GM12878 (cell line): ENCODE results near the gene POMZP3. TPM values are rescaled to one million over a fixed set of nuclear protein-coding genes. Genes with fewer than 3 reads are reported as not detected.
"Not testable (repeated sequence)": the region's sequence is repeated elsewhere in the genome, so short reads cannot be mapped to it uniquely, and the experiment has no call there.

Experiments
- ATAC-seq: fragments of 200-7000 bp; cut with Tn5 transposase; 3 replicates; pipeline ENCODE4 v1.9.1; 2020; ENCODE audit warnings: mild to moderate bottlenecking, moderate library complexity
- BruUV-seq: library from RNA; stranded (reverse); fragments of 400-500 nt; replicated peaks from 2 replicates; lab custom pipeline; 2021; lab: Mats Ljungman, UMichigan
- CTCF ChIA-PET: fragments of 300-600 bp; sonication (Branson Sonifier 250); formaldehyde crosslinking; extraction: SDS; loops from one replicate; lab custom pipeline; 2021; ENCODE audit warnings: inconsistent platforms; lab: Yijun Ruan, JAX
- POLR2A ChIA-PET: fragments of 350-600 bp; formaldehyde crosslinking; extraction: SDS; loops from one replicate; lab custom pipeline; 2021; ENCODE audit warnings: inconsistent platforms; lab: Charles Lee
- RAD21 ChIA-PET: fragments of 300-600 bp; sonication (Branson Sonifier 250); formaldehyde crosslinking; loops from one replicate; lab custom pipeline; 2023; ENCODE audit warnings: antibody characterized with exemption; ENCODE audit not compliant: unreplicated experiment; lab: Charles Lee
- SMC1A ChIA-PET: fragments of 300-600 bp; sonication (Branson Sonifier 250); formaldehyde crosslinking; loops from one replicate; lab custom pipeline; 2023; ENCODE audit not compliant: unreplicated experiment, uncharacterized antibody; lab: Charles Lee
- DNase-seq: peaks from one replicate; pipeline ENCODE4 v3.0.0-alpha.2; 2011; ENCODE audit warnings: low read depth, low spot score
- FAIRE-seq: peaks from 3 replicates; lab custom pipeline; 2011; peaks lifted over from hg19 to GRCh38; lab: Jason Lieb, UNC
- H2AFZ ChIP-seq: 2 replicates; pipeline ENCODE4 v1.6.0; 2011; ENCODE audit warnings: low read depth, low read length, control low read depth; ENCODE audit not compliant: control insufficient read depth
- H3K27ac ChIP-seq: 2 replicates; pipeline ENCODE4 v1.5.1; 2011; ENCODE audit warnings: control low read depth; ENCODE audit not compliant: control insufficient read depth, insufficient read depth
- H3K27me3 ChIP-seq, 2 experiments: replicated peaks in 1 of 2; 2 replicates each; pipeline versions ENCODE4 v1.6.0 to v1.6.1; 2011; ENCODE audit warnings: low read length in 1 of 2; ENCODE audit not compliant: control insufficient read depth in 2 of 2, insufficient read depth in 2 of 2
- H3K36me3 ChIP-seq, 2 experiments: 2 replicates each; pipeline ENCODE4 v1.5.1; 2011; ENCODE audit warnings: low read length in 1 of 2; ENCODE audit not compliant: control insufficient read depth in 2 of 2, insufficient read depth in 2 of 2
- H3K4me1 ChIP-seq: 2 replicates; pipeline ENCODE4 v1.6.1; 2011; ENCODE audit warnings: mild to moderate bottlenecking, low read length, moderate library complexity, mixed read lengths; ENCODE audit not compliant: control insufficient read depth, insufficient read depth
- H3K4me2 ChIP-seq: 2 replicates; pipeline ENCODE4 v1.6.0; 2011; ENCODE audit warnings: control low read depth; ENCODE audit not compliant: control insufficient read depth, insufficient read depth
- H3K4me3 ChIP-seq: fragments of 200-600 bp; sonication (generic); 2 replicates; pipeline ENCODE4 v1.5.1; 2016
- H3K79me2 ChIP-seq: 2 replicates; pipeline ENCODE4 v1.6.0; 2011; ENCODE audit warnings: low read length; ENCODE audit not compliant: control insufficient read depth, insufficient read depth
- H3K9ac ChIP-seq: 2 replicates; pipeline ENCODE4 v1.8.0; 2011; ENCODE audit warnings: low read length, control low read depth, mixed read lengths; ENCODE audit not compliant: control insufficient read depth, insufficient read depth
- H3K9me3 ChIP-seq: replicated peaks from 3 replicates; pipeline ENCODE4 v1.5.1; 2011; ENCODE audit warnings: mild to moderate bottlenecking, low read length; ENCODE audit not compliant: control insufficient read depth, insufficient read depth
- H4K20me1 ChIP-seq: 2 replicates; pipeline ENCODE4 v1.6.0; 2011; ENCODE audit not compliant: control insufficient read depth, insufficient read depth
- CREB1 ChIP-seq: IDR thresholded peaks from 2 replicates; pipeline ENCODE4 v1.6.1; 2012; ENCODE audit warnings: low read depth, mild to moderate bottlenecking, inconsistent platforms
- RAD21 ChIP-seq: IDR thresholded peaks from 2 replicates; pipeline ENCODE4 v1.6.1; 2011; ENCODE audit warnings: mild to moderate bottlenecking, low read depth, low read length, moderate library complexity; ENCODE audit not compliant: insufficient read depth
- SMC3 ChIP-seq: IDR thresholded peaks from 2 replicates; pipeline ENCODE4 v1.6.1; 2011; ENCODE audit warnings: low read length, improper control_type of control experiment, borderline replicate concordance
- WGBS: methylation state at CpG from one replicate; pipeline ENCODE4 v1.1.6; 2016; ENCODE audit warnings: low lambda C conversion rate; ENCODE audit not compliant: insufficient replicate concordance, insufficient coverage; ENCODE audit errors: missing lambda C conversion rate; 5-methylcytosine and 5-hydroxymethylcytosine counted together
- in situ Hi-C: fragments of 300-500 bp; cut with MboI; formaldehyde crosslinking; loops from 9 replicates; pipeline ENCODE4 v1.14.3; 2018; ENCODE audit warnings: mixed read lengths
- intact Hi-C: fragments of 100-400 bp; cut with micrococcal nuclease; formaldehyde crosslinking; loops from one replicate; pipeline ENCODE4 v1.14.2; 2022; ENCODE audit not compliant: unreplicated experiment
- polyA plus RNA-seq, 11 experiments: library from polyadenylated mRNA; depleted of rRNA in 4 of 11; unstranded in 6 of 11; stranded (reverse) in 5 of 11; fragments of >200 nt; fragmentation: Nextera tagmentation in 4 of 11; fragmentation: Illumina TruSeq in 1 of 11; extraction: Ambion mirVana in 4 of 11; extraction: Trizol in 1 of 11; gene quantifications; 1 replicate in 1 of 11; 2 replicates in 10 of 11; pipeline versions ENCODE4 v1.2.1 to v1.2.3, GENCODE V29; 2011 to 2016; ENCODE audit warnings: inconsistent platforms in 2 of 11, missing spikeins in 2 of 11, low read depth in 1 of 11
- total RNA-seq, 4 experiments: library from RNA; depleted of rRNA in 3 of 4; stranded (reverse); fragments of >200 nt in 3 of 4; fragmentation: Illumina TruSeq in 1 of 4; extraction: Trizol in 1 of 4; gene quantifications; 2 replicates each; pipeline versions ENCODE4 v1.2.1 to v1.2.3, GENCODE V29; 2013 to 2021
- TF ChIP-seq, protein P1 (sequence below), 3 experiments: IDR thresholded peaks in 2 of 3; conservative IDR thresholded peaks in 1 of 3; 2 replicates each; pipeline ENCODE4 v1.5.1; 2011; ENCODE audit warnings: low read depth in 3 of 3, low read length in 3 of 3, mild to moderate bottlenecking in 3 of 3, control low read depth in 2 of 3, moderate library complexity in 2 of 3, inconsistent platforms in 1 of 3, mixed read lengths in 1 of 3; ENCODE audit not compliant: control insufficient read depth in 2 of 3, insufficient read depth in 1 of 3; ENCODE audit errors: extremely low read depth in 1 of 3

Gene POMZP3
- total and polyA plus RNA-seq, 10 of the 15 experiments (the other 5 are each of a cell fraction or from before 2014, with no cell fraction given), result 2.4 to 12.6 (median 5.1) TPM

DNA sequence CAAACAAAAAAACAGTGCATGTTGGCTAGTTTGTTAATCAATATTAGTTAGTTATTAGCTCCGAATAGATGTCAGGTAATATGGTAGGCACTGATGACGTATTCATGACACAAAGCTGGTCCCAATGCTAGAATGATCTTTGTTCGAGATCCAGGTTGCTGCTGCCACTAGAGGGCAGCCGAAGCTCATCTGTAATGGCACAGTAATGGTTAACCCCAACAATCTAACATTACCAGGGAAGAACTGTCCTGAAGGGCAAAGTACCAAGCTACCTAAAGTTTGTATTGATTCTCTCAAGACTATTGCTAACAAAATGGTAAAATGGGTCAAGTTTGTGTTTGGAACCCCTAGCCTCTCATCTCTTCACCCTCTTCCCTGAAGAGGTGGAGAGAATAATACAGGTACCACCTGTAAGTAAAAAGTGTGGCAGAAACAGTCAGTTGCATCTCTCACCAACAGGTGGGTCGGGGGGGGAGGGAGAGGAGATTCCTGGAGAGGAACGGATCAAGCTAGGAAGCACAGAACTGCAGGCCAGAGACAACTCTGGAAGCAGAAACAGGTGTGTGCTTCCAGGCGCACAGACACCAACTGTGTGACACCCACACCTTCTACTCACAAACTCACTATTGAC lies 10.1 kb upstream of the POMZP3 start:
- ChIA-PET CTCF (interaction anchor here (1.5 kb wide), 1 partner anchor 610 kb away, joined by 4 read pairs; no protein-coding TSS in a partner anchor), RAD21 (interaction anchor here (0.6 kb wide), 1 partner anchor 927 kb away, joined by 3 read pairs; no protein-coding TSS in a partner anchor)
- H3K36me3 ChIP-seq, intact Hi-C loops, DNase-seq, H3K9me3 ChIP-seq, BruUV-seq, H3K79me2 ChIP-seq, H3K4me3 ChIP-seq, H2AFZ ChIP-seq, in situ Hi-C loops, H3K4me2 ChIP-seq, H3K9ac ChIP-seq, H3K4me1 ChIP-seq, POLR2A ChIA-PET, H4K20me1 ChIP-seq, H3K27ac ChIP-seq, H3K27me3 ChIP-seq, SMC1A ChIA-PET: not testable (repeated sequence)
- peak; percentile 26; the same call in 1 of the 2 replicates for TF ChIP-seq SMC3
- 0 out of 2 replicates have a peak, but pooled peaks have one; percentile 23 for TF ChIP-seq CREB1
- peak; percentile 25; the same call in 1 of the 2 replicates for TF ChIP-seq RAD21
- TF ChIP-seq, protein P1, sequence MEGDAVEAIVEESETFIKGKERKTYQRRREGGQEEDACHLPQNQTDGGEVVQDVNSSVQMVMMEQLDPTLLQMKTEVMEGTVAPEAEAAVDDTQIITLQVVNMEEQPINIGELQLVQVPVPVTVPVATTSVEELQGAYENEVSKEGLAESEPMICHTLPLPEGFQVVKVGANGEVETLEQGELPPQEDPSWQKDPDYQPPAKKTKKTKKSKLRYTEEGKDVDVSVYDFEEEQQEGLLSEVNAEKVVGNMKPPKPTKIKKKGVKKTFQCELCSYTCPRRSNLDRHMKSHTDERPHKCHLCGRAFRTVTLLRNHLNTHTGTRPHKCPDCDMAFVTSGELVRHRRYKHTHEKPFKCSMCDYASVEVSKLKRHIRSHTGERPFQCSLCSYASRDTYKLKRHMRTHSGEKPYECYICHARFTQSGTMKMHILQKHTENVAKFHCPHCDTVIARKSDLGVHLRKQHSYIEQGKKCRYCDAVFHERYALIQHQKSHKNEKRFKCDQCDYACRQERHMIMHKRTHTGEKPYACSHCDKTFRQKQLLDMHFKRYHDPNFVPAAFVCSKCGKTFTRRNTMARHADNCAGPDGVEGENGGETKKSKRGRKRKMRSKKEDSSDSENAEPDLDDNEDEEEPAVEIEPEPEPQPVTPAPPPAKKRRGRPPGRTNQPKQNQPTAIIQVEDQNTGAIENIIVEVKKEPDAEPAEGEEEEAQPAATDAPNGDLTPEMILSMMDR (IDR thresholded peaks at IDR 0.05 in 2 of 3, conservative IDR thresholded peaks at IDR 0.05 in 1 of 3; ENCODE audit: control insufficient read depth in 2 of 3, extremely low read depth in 1 of 3, insufficient read depth in 1 of 3, low read depth in 3 of 3, low read length in 3 of 3), result peak; percentile 10 to 35 (median 21); a peak in 4 of 6 replicates
- FAIRE-seq (peak; percentile 49), ATAC-seq (peak; percentile 98)
- 18% methylated on average over 6 of the region's 7 CpGs for WGBS

DNA sequence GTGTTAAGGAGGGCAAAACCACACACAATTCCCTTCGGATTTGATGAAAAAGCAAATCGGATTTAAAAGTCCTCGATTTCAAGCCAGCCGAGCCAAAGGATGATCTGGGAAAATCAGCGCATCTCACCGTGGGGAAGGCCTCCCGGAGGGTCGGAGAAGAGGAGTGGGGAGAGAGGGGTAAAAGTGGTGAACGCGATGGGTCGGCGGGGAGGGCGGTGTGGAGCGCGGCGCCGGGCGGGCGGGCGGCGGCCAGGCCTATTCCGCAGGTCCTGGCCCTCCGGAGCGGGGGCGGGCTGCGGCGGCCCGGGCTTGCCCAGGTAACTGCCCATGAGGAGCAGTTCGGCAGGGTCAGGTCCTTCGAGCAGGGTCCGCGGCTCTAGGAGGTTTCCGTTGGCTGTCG lies 498 bp downstream of the POMZP3 start:
- intact Hi-C loops, H2AFZ ChIP-seq: not testable (repeated sequence)
- peak overlapping the region; percentile 86 for H3K4me3 ChIP-seq

DNA sequence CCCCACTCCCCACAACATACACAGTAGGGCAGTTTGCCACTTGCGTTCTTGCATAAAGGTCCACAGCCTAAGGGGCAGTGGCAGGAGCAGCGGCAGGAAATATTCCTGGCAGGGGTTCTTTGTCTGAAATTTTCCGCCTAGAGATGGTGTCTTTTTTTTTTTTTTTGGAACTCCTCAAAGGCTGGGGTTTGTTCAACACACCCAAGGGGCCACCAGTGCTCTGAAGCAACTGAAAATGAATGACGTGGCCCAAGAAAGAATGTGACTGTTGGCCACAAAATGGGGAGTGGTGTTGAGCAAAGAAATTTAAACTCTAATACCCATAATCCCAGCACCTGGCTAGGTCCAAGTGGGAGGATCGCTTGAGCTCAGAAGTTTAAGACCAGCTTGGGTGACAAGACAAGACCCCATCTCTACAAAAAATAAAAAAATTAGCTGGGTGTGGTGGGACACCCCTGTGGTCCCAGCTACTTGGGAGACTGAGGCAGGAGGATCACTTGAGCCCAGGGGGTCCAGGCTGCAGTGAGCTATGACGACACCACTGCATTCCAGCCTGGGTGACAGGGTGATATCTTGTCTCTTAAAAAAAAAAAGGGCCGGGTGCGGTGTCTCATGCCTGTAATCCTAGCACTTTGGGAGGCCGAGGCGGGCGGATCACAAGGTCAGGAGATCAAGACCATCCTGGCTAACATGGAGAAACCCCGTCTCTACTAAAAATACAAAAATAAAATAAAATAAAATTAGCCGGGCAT lies 7.5 kb downstream of the POMZP3 start:
- POLR2A ChIA-PET, BruUV-seq, RAD21 ChIA-PET, H3K4me1 ChIP-seq, H3K27ac ChIP-seq, H4K20me1 ChIP-seq, H3K4me2 ChIP-seq, intact Hi-C loops, H3K4me3 ChIP-seq, in situ Hi-C loops, H3K36me3 ChIP-seq, ATAC-seq, SMC1A ChIA-PET, H3K79me2 ChIP-seq, H2AFZ ChIP-seq, H3K9ac ChIP-seq, CTCF ChIA-PET, H3K27me3 ChIP-seq, DNase-seq, FAIRE-seq, H3K9me3 ChIP-seq: not testable (repeated sequence)
- no CpG with 5 or more reads among the region's 13 CpGs for WGBS

More for the DNA sequence above, 498 bp downstream of the POMZP3 start:
- BruUV-seq, H3K27ac ChIP-seq, H3K27me3 ChIP-seq, H4K20me1 ChIP-seq, SMC1A ChIA-PET, DNase-seq, POLR2A ChIA-PET, H3K9me3 ChIP-seq, RAD21 ChIA-PET, FAIRE-seq, H3K4me1 ChIP-seq, in situ Hi-C loops, CTCF ChIA-PET, H3K36me3 ChIP-seq, H3K79me2 ChIP-seq: not testable (repeated sequence)
- ATAC-seq, result peak; percentile 83
- WGBS, result 0% methylated on average over 15 of the region's 34 CpGs
- Histone ChIP-seq H3K9ac (peak overlapping the region; percentile 63), H3K4me2 (0 out of 2 replicates have a peak overlapping the region, but pooled peaks have one; percentile 7)
